ENCODE results near the gene THADA. TPM values are rescaled to one million over a fixed set of nuclear protein-coding genes. Genes with fewer than 3 reads are reported as not detected.

The THADA gene
- total RNA-seq, 3 donors from 2014 or later (not counting 1 experiment from before 2014, with no cell fraction given) = 34.1 to 35.7 (median 35.3) TPM

DNA sequence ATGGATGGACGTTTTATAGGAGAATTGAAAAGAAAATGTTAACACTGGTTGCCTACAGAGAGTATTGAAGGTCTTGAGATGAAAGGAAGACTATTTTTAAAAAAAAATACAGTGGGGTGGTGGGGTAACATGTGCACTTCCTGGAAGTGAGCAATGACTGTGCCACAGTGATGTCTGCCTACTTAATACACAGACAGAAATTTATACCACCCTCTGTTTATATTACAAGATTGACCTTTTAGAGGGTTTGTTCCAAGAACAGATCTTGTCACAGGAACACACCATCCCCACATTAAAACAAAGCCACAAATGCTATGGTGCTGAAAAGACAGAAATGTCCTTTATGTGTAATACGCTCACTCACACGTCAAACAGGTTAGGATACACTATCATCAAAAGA, 87.6 kb downstream of the THADA start:
- Mint-ChIP-seq H3K36me3 (no peaks in the 10 kb centered on the region), H3K9me3 (no peaks in the 10 kb centered on the region), H3K4me1 (peaks cover 9 to 16% of the 10 kb centered on the region in 2 donors), H3K27ac (peak overlapping the region in 1 of 2 donors; percentile 72), H3K4me3 (no peak overlapping the region), H3K27me3 (ENCODE audit: low read depth in 2 of 2) (no peaks in the 10 kb centered on the region)
- DNase-seq (peak in 1 of 2 donors; percentile 19), ATAC-seq (peak in 1 of 3 donors; percentile 29)
- 77% methylated on average over 3 of the region's 3 CpGs for WGBS (ENCODE audit: insufficient coverage)
- Histone ChIP-seq H3K27me3 (ENCODE audit: control insufficient read depth, insufficient read depth, low read length) (no peaks in the 10 kb centered on the region), H3K27ac (ENCODE audit: low read length) (peak overlapping the region; percentile 31), H3K4me3 (ENCODE audit: low read length) (no peak overlapping the region), H3K9me3 (ENCODE audit: control insufficient read depth, insufficient read depth, low read length) (no peaks in the 10 kb centered on the region), H3K36me3 (ENCODE audit: control insufficient read depth, insufficient read depth, low read length) (peaks cover 13% of the 10 kb centered on the region), H3K4me1 (ENCODE audit: control insufficient read depth, insufficient read depth, low read length) (peaks cover 4% of the 10 kb centered on the region)
- intact Hi-C loops (cut with micrococcal nuclease) = no loop called here
- no peak for TF ChIP-seq CTCF (IDR thresholded peaks at IDR 0.05)

GRCh38 chr2:43507137-43507536, 88.7 kb downstream of the THADA start:
- no peak overlapping the region for H3K4me3 Mint-ChIP-seq
- H3K9me3 Mint-ChIP-seq = no peaks in the 10 kb centered on the region
- no peak overlapping the region for H3K27ac Mint-ChIP-seq
- H3K4me3 ChIP-seq (ENCODE audit: low read length) = no peak overlapping the region
- peaks cover 9 to 16% of the 10 kb centered on the region in 2 donors for H3K4me1 Mint-ChIP-seq
- H3K27me3 ChIP-seq (ENCODE audit: control insufficient read depth, insufficient read depth, low read length) = no peaks in the 10 kb centered on the region
- H3K9me3 ChIP-seq (ENCODE audit: control insufficient read depth, insufficient read depth, low read length) = no peaks in the 10 kb centered on the region
- intact Hi-C loops (cut with micrococcal nuclease) = no loop called here
- peaks cover 13% of the 10 kb centered on the region for H3K36me3 ChIP-seq (ENCODE audit: control insufficient read depth, insufficient read depth, low read length)
- ATAC-seq (no peak), DNase-seq (no peak)
- H3K36me3 Mint-ChIP-seq = no peaks in the 10 kb centered on the region
- H3K27ac ChIP-seq (ENCODE audit: low read length) = peak overlapping the region; percentile 11
- peaks cover 4% of the 10 kb centered on the region for H3K4me1 ChIP-seq (ENCODE audit: control insufficient read depth, insufficient read depth, low read length)
- no peaks in the 10 kb centered on the region for H3K27me3 Mint-ChIP-seq (ENCODE audit: low read depth in 2 of 2)
- 100% methylated on average over 2 of the region's 2 CpGs for WGBS (ENCODE audit: insufficient coverage)
- TF ChIP-seq CTCF (IDR thresholded peaks at IDR 0.05) = no peak

GRCh38 chr2:43495727-43496126, 100.1 kb downstream of the THADA start:
- Histone ChIP-seq H3K36me3 (ENCODE audit: control insufficient read depth, insufficient read depth, low read length) (peaks cover 17% of the 10 kb centered on the region), H3K4me3 (ENCODE audit: low read length) (no peak overlapping the region), H3K27me3 (ENCODE audit: control insufficient read depth, insufficient read depth, low read length) (no peaks in the 10 kb centered on the region), H3K27ac (ENCODE audit: low read length) (no peak overlapping the region), H3K4me1 (ENCODE audit: control insufficient read depth, insufficient read depth, low read length) (no peaks in the 10 kb centered on the region), H3K9me3 (ENCODE audit: control insufficient read depth, insufficient read depth, low read length) (no peaks in the 10 kb centered on the region)
- 100% methylated on average over 1 of the region's 1 CpG for WGBS (ENCODE audit: insufficient coverage)
- no peak for ATAC-seq
- intact Hi-C loops (cut with micrococcal nuclease) = no loop called here
- no peaks in the 10 kb centered on the region for H3K27me3 Mint-ChIP-seq (ENCODE audit: low read depth in 2 of 2)
- peaks cover 7% of the 10 kb centered on the region for H3K36me3 Mint-ChIP-seq
- no peaks in the 10 kb centered on the region for H3K9me3 Mint-ChIP-seq
- H3K27ac Mint-ChIP-seq = no peak overlapping the region
- no peak for TF ChIP-seq CTCF (IDR thresholded peaks at IDR 0.05)
- no peak for DNase-seq
- H3K4me1 Mint-ChIP-seq = peaks cover 0 to 4% of the 10 kb centered on the region in 2 donors
- H3K4me3 Mint-ChIP-seq = no peak overlapping the region

DNA sequence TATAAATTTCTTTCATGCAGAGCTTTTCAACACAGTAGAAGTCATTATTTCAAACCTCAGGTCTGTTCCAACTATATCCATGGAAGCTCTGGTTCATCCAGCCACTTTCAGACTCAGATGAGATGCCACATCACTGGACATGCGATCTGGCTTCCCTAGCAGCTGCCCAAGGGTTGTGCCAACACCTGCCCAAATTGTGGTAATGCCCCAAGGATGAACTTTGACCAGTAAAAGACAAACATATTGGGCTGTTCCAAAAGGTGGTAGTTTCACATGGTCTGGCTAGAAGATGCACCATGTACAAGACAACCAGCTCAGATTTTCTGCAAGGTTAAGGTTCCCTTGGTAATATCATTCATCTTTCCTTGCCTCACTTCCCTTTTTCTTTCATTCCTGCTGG, 101.9 kb downstream of the THADA start:
- ATAC-seq (no peak), DNase-seq (no peak)
- Histone ChIP-seq H3K27ac (ENCODE audit: low read length) (no peak overlapping the region), H3K4me1 (ENCODE audit: control insufficient read depth, insufficient read depth, low read length) (no peaks in the 10 kb centered on the region), H3K27me3 (ENCODE audit: control insufficient read depth, insufficient read depth, low read length) (no peaks in the 10 kb centered on the region), H3K36me3 (ENCODE audit: control insufficient read depth, insufficient read depth, low read length) (peaks cover 17% of the 10 kb centered on the region), H3K4me3 (ENCODE audit: low read length) (no peak overlapping the region), H3K9me3 (ENCODE audit: control insufficient read depth, insufficient read depth, low read length) (no peaks in the 10 kb centered on the region)
- no peaks in the 10 kb centered on the region for H3K27me3 Mint-ChIP-seq (ENCODE audit: low read depth in 2 of 2)
- peaks cover 7% of the 10 kb centered on the region for H3K36me3 Mint-ChIP-seq
- TF ChIP-seq CTCF (IDR thresholded peaks at IDR 0.05) = no peak
- WGBS (ENCODE audit: insufficient coverage) = 87% methylated on average over 1 of the region's 1 CpG
- H3K27ac Mint-ChIP-seq = no peak overlapping the region
- intact Hi-C loops (cut with micrococcal nuclease) = no loop called here
- H3K4me3 Mint-ChIP-seq = no peak overlapping the region
- H3K9me3 Mint-ChIP-seq = no peaks in the 10 kb centered on the region
- H3K4me1 Mint-ChIP-seq = peaks cover 0 to 4% of the 10 kb centered on the region in 2 donors

Measured in natural killer cell (primary cell).